BLaER1 treated with 17β-estradiol and CSF1 and Interleukin-3, amounts not matched to agents 10 nM and 100 nM (cell line): ENCODE results near the gene PHACTR3.

Experiments
- H3K27ac ChIP-seq, 11 experiments: shearing (Covaris generic); formaldehyde crosslinking; 2 replicates each; pipeline ENCODE4 v1.8.1; 2022
- H3K27me3 ChIP-seq, 11 experiments: shearing (Covaris generic); formaldehyde crosslinking; 2 replicates each; pipeline ENCODE4 v1.8.1; 2022
- H3K36me3 ChIP-seq, 11 experiments: shearing (Covaris generic); formaldehyde crosslinking; 2 replicates each; pipeline ENCODE4 v1.8.1; 2022
- H3K4me1 ChIP-seq, 10 experiments: shearing (Covaris generic); formaldehyde crosslinking; 2 replicates each; pipeline ENCODE4 v1.8.1; 2022
- H3K4me2 ChIP-seq, 11 experiments: shearing (Covaris generic); formaldehyde crosslinking; 2 replicates each; pipeline ENCODE4 v1.8.1; 2022
- H3K4me3 ChIP-seq, 10 experiments: shearing (Covaris generic); formaldehyde crosslinking; 2 replicates each; pipeline ENCODE4 v1.8.1; 2022
- H3K9ac ChIP-seq, 11 experiments: shearing (Covaris generic); formaldehyde crosslinking; 2 replicates each; pipeline ENCODE4 v1.8.1; 2022
- H3K9me3 ChIP-seq, 11 experiments: shearing (Covaris generic); formaldehyde crosslinking; replicated peaks in 1 of 11; 2 replicates each; pipeline ENCODE4 v1.8.1; 2022
- H4K20me1 ChIP-seq, 11 experiments: shearing (Covaris generic); formaldehyde crosslinking; 2 replicates each; pipeline ENCODE4 v1.8.1; 2022
- Cebpa-rat ChIP-seq, 11 experiments: shearing (Covaris generic); IDR thresholded peaks; 2 replicates each; pipeline ENCODE4 v1.8.1; 2022

Gene PHACTR3

DNA sequence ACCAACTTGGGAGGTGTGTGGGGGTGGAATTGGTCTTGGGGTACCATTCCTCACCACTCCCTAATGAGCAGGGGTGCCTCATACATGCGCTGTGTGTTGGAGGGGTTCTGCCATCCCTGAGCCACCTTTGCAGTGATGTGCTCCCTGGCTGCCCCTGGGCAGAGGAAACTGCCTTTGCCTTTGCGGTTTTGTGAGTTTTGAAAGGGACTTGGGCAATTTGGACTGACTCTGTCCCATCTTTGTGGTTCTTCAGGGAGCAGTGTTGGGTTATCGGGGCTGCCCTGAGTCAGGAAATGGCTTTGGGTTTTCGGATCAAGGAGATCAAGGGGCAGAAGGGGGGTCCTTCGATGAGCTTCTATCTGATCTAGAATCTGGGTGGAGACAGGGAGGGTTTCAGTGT is 3.9 kb upstream of the PHACTR3 start:
- Histone ChIP-seq H3K27me3 (peaks cover 0 to 92% (median 0%) of the 10 kb centered on the region in 11 experiments; a peak in 4 of 22 replicates), H3K9me3 (no peaks in the 10 kb centered on the region), H4K20me1 (peaks cover 0 to 73% (median 0%) of the 10 kb centered on the region in 11 experiments; a peak in 6 of 22 replicates), H3K4me2 (peak overlapping the region; percentile 17 to 99 (median 94); a peak in 21 of 22 replicates), H3K9ac (peak overlapping the region in 5 of 11 experiments; percentile 34 to 70 (median 52); a peak in 6 of 22 replicates), H3K36me3 (peaks cover 0 to 41% (median 0%) of the 10 kb centered on the region in 11 experiments; a peak in 3 of 22 replicates), H3K27ac (peak overlapping the region in 8 of 11 experiments; percentile 44 to 85 (median 72); a peak in 14 of 22 replicates), H3K4me1 (peaks cover 42 to 96% (median 92%) of the 10 kb centered on the region in 10 experiments), H3K4me3 (no peak overlapping the region)
- peak in 4 of 11 experiments; percentile 31 to 63 (median 59); a peak in 6 of 22 replicates for TF ChIP-seq Cebpa-rat (IDR thresholded peaks at IDR 0.05)

DNA sequence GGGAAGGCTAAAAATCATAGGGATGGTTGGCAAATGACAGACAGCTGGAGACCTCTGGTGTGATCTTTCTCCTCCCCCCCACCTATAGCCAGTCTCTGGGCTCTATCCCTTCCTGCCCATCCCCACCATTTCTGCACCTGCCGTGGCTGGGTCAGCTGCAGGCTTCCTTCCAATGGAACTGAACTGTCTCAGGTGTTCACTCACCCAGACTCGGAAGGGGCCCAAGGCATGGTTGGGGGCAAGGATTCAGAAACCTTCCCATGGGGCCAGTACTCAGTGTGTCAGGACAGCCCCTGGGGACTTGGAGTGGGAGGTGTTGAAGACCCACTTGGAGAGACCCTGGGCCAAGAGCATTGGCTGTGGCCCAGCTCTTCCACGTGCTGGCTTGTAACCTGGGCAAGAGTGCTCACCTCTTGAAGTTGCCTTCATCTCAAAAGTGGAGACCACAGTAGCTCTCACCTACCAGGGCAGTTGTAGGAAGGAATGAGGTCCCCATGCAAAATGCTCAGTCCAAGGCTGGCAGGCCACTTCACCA is 1.7 kb upstream of the PHACTR3 start:
- Histone ChIP-seq H3K9ac (peak overlapping the region in 4 of 11 experiments; percentile 59 to 72 (median 70); a peak in 6 of 22 replicates), H3K4me3 (no peak overlapping the region; a peak in 1 of 20 replicates), H3K9me3 (no peaks in the 10 kb centered on the region), H3K27me3 (peaks cover 0 to 90% (median 0%) of the 10 kb centered on the region in 11 experiments; a peak in 4 of 22 replicates), H3K4me2 (peak overlapping the region in 9 of 11 experiments; percentile 54 to 99 (median 96); a peak in 18 of 22 replicates), H3K36me3 (peaks cover 0 to 45% (median 0%) of the 10 kb centered on the region in 11 experiments; a peak in 4 of 22 replicates), H3K4me1 (peaks cover 29 to 95% (median 90%) of the 10 kb centered on the region in 10 experiments), H3K27ac (peak overlapping the region in 6 of 11 experiments; percentile 37 to 88 (median 84); a peak in 11 of 22 replicates), H4K20me1 (peaks cover 0 to 92% (median 0%) of the 10 kb centered on the region in 11 experiments; a peak in 8 of 22 replicates)
- no peak for TF ChIP-seq Cebpa-rat (IDR thresholded peaks at IDR 0.05)

DNA sequence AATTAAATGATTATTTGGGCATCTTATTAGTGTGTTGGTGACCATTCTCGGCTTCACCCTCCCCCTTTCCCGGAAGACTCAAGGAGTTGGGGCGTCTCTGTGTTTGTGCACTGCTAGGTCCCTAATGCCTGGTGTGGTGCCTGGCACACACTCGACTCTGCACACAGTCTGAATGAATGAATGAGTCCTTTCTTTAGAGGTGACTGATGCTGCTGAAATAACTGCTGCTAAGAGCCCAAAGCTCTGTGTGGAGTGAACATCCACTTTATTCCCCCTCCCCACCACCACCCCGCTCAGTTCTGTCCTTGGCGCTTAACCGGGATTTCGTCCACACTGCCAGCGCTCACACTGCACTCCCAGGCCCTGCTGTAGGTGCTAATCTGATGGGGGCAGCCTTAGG is 1.2 kb upstream of the PHACTR3 start:
- Histone ChIP-seq H3K9ac (peak overlapping the region in 7 of 11 experiments; percentile 12 to 72 (median 59); a peak in 10 of 22 replicates), H3K9me3 (no peaks in the 10 kb centered on the region), H3K36me3 (peaks cover 0 to 50% (median 0%) of the 10 kb centered on the region in 11 experiments; a peak in 4 of 22 replicates), H3K4me3 (peak overlapping the region in 2 of 10 experiments; percentile 33 to 36; a peak in 4 of 20 replicates), H4K20me1 (peaks cover 0 to 92% (median 0%) of the 10 kb centered on the region in 11 experiments; a peak in 9 of 22 replicates), H3K27me3 (peaks cover 0 to 85% (median 0%) of the 10 kb centered on the region in 11 experiments; a peak in 4 of 22 replicates), H3K4me1 (peaks cover 25 to 95% (median 90%) of the 10 kb centered on the region in 10 experiments), H3K4me2 (peak overlapping the region in 10 of 11 experiments; percentile 22 to 99 (median 95); a peak in 18 of 22 replicates), H3K27ac (peak overlapping the region in 8 of 11 experiments; percentile 5 to 88 (median 76); a peak in 14 of 22 replicates)
- TF ChIP-seq Cebpa-rat (IDR thresholded peaks at IDR 0.05) = no peak

DNA sequence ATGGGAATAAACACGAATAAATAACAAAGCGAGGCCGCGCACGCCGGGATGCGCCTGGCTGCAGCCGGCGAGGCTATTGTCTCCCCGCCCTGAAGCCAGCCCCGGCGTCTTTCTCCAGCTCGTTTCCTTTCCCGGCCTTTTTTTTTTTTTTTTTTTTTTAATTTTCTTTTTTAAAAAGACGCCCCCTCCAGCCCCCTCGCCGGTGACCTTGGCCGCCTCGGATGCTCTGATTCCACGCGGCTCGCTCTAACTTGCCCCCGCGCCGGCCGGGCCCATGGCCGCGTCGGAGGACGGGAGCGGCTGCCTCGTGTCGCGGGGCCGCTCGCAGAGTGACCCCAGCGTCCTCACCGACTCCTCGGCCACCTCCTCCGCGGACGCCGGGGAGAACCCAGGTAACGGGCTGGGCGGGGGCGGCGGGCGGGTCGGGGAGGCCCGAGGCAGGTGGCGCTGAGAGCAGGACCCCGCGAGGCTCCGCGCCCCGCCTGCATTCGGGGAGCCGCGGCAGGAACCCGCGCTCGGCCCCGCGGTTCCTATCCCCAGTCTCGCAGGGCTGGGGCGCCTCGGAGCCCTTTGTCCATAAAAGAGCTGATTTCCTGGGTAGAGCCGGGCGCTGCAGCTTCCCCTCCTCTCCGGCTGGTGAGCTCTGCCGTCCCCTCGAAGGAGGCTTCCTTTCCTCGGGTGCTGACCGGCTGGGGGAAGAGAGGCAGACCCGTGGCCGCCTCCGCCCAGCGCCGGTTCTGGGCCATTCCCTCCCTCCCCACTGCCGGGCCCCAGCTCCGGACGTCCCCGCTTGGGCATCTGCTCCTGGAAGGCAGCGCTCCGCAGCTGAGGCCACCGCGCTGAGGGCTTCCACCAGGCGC is 631 bp downstream of the PHACTR3 start:
- no peaks in the 10 kb centered on the region for H3K9me3 ChIP-seq
- H3K4me3 ChIP-seq = peak overlapping the region; percentile 49 to 74 (median 64)
- peaks cover 0 to 52% (median 0%) of the 10 kb centered on the region in 11 experiments; a peak in 9 of 22 replicates for H3K36me3 ChIP-seq
- H3K4me2 ChIP-seq = peak overlapping the region; percentile 91 to 99 (median 97)
- peak overlapping the region; percentile 61 to 85 (median 82); a peak in 20 of 22 replicates for H3K9ac ChIP-seq
- TF ChIP-seq Cebpa-rat (IDR thresholded peaks at IDR 0.05) = no peak
- H4K20me1 ChIP-seq = peaks cover 0 to 91% (median 0%) of the 10 kb centered on the region in 11 experiments; a peak in 9 of 22 replicates
- peaks cover 0 to 68% (median 0%) of the 10 kb centered on the region in 11 experiments; a peak in 4 of 22 replicates for H3K27me3 ChIP-seq
- peak overlapping the region in 9 of 11 experiments; percentile 64 to 89 (median 85); a peak in 18 of 22 replicates for H3K27ac ChIP-seq
- peaks cover 19 to 94% (median 90%) of the 10 kb centered on the region in 10 experiments for H3K4me1 ChIP-seq

DNA sequence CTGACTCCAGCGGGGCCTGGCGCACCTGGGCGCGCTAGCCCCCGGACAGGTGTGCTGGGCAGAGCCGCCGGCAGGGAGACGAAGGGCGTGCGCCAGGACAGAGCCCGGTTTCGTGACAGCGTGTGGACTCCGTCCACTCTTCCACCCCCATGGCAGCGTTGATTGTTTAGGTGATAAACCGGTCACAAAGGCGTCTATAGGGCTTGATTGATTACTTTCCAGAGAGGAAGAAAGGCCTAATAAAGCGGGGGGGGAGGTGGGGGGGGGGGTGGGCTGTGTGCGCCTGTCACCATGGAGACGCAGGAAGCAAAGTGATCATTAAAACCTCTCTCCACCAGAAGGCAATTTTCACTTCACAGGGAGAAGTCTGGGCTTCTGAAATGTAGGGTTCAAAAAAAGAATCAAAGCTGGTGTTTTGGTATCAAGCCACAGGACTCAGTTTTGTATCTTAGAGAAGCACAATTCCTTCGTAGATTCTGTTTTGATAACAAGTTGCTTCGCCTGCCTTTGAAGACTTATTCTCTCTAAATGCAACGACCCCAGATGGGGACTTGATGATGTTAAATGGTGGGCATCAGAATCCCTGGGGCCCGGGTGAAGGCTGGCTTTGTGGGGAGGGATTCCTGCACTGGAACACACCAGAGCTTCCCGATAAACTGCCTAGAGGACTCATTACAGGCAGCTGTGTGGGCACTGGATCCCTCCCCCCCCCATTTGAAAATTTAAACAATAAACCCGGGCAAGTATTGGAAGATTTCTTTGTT is 1.4 kb downstream of the PHACTR3 start:
- Histone ChIP-seq H3K27me3 (peaks cover 0 to 60% (median 0%) of the 10 kb centered on the region in 11 experiments; a peak in 4 of 22 replicates), H3K4me1 (peaks cover 21 to 94% (median 90%) of the 10 kb centered on the region in 10 experiments)

GRCh38 chr20:59606566-59606965 is 2.2 kb downstream of the PHACTR3 start:
- H3K36me3 ChIP-seq = peaks cover 0 to 60% (median 7%) of the 10 kb centered on the region in 11 experiments; a peak in 10 of 22 replicates
- peak overlapping the region in 4 of 11 experiments; percentile 19 to 53 (median 42); a peak in 2 of 22 replicates for H3K27ac ChIP-seq
- peaks cover 28 to 94% (median 90%) of the 10 kb centered on the region in 10 experiments for H3K4me1 ChIP-seq
- H3K9me3 ChIP-seq = no peaks in the 10 kb centered on the region
- H3K27me3 ChIP-seq = peaks cover 0 to 52% (median 0%) of the 10 kb centered on the region in 11 experiments; a peak in 4 of 22 replicates
- peaks cover 0 to 91% (median 0%) of the 10 kb centered on the region in 11 experiments; a peak in 9 of 22 replicates for H4K20me1 ChIP-seq
- H3K4me3 ChIP-seq = no peak overlapping the region
- peak overlapping the region in 10 of 11 experiments; percentile 12 to 99 (median 94); a peak in 17 of 22 replicates for H3K4me2 ChIP-seq
- H3K9ac ChIP-seq = peak overlapping the region in 3 of 11 experiments; percentile 18 to 38 (median 22); a peak in 3 of 22 replicates
- no peak for TF ChIP-seq Cebpa-rat (IDR thresholded peaks at IDR 0.05)

More for the DNA sequence above, 1.4 kb downstream of the PHACTR3 start:
- H3K9ac ChIP-seq = peak overlapping the region; percentile 61 to 85 (median 82); a peak in 20 of 22 replicates
- TF ChIP-seq Cebpa-rat (IDR thresholded peaks at IDR 0.05) = no peak
- no peaks in the 10 kb centered on the region for H3K9me3 ChIP-seq
- peak overlapping the region; percentile 91 to 99 (median 97) for H3K4me2 ChIP-seq
- peaks cover 0 to 91% (median 0%) of the 10 kb centered on the region in 11 experiments; a peak in 9 of 22 replicates for H4K20me1 ChIP-seq
- H3K4me3 ChIP-seq = peak overlapping the region; percentile 49 to 74 (median 64)
- peak overlapping the region in 9 of 11 experiments; percentile 64 to 89 (median 85); a peak in 18 of 22 replicates for H3K27ac ChIP-seq
- H3K36me3 ChIP-seq = peaks cover 0 to 58% (median 6%) of the 10 kb centered on the region in 11 experiments; a peak in 10 of 22 replicates

GRCh38 chr20:59608396-59608795 is 4.1 kb downstream of the PHACTR3 start:
- Histone ChIP-seq H3K36me3 (peaks cover 0 to 71% (median 15%) of the 10 kb centered on the region in 11 experiments; a peak in 10 of 22 replicates), H3K4me2 (peak overlapping the region in 10 of 11 experiments; percentile 12 to 99 (median 94); a peak in 19 of 22 replicates), H4K20me1 (peaks cover 0 to 91% (median 0%) of the 10 kb centered on the region in 11 experiments; a peak in 8 of 22 replicates), H3K9ac (peak overlapping the region in 4 of 11 experiments; percentile 12 to 43 (median 30); a peak in 4 of 22 replicates), H3K4me3 (no peak overlapping the region), H3K27me3 (peaks cover 0 to 38% (median 0%) of the 10 kb centered on the region in 11 experiments; a peak in 4 of 22 replicates), H3K4me1 (peaks cover 45 to 94% (median 88%) of the 10 kb centered on the region in 10 experiments), H3K27ac (peak overlapping the region in 8 of 11 experiments; percentile 4 to 58 (median 48); a peak in 12 of 22 replicates), H3K9me3 (no peaks in the 10 kb centered on the region)
- TF ChIP-seq Cebpa-rat (IDR thresholded peaks at IDR 0.05) = no peak
